ENCODE measurements around the gene TRAK2. TPM values are rescaled to one million over a fixed set of nuclear protein-coding genes. Genes with fewer than 3 reads are reported as not detected.

Gene TRAK2, protein sequence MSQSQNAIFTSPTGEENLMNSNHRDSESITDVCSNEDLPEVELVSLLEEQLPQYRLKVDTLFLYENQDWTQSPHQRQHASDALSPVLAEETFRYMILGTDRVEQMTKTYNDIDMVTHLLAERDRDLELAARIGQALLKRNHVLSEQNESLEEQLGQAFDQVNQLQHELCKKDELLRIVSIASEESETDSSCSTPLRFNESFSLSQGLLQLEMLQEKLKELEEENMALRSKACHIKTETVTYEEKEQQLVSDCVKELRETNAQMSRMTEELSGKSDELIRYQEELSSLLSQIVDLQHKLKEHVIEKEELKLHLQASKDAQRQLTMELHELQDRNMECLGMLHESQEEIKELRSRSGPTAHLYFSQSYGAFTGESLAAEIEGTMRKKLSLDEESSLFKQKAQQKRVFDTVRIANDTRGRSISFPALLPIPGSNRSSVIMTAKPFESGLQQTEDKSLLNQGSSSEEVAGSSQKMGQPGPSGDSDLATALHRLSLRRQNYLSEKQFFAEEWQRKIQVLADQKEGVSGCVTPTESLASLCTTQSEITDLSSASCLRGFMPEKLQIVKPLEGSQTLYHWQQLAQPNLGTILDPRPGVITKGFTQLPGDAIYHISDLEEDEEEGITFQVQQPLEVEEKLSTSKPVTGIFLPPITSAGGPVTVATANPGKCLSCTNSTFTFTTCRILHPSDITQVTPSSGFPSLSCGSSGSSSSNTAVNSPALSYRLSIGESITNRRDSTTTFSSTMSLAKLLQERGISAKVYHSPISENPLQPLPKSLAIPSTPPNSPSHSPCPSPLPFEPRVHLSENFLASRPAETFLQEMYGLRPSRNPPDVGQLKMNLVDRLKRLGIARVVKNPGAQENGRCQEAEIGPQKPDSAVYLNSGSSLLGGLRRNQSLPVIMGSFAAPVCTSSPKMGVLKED
- total RNA-seq, result 28.3 and 47.5 TPM in 2 replicates

DNA sequence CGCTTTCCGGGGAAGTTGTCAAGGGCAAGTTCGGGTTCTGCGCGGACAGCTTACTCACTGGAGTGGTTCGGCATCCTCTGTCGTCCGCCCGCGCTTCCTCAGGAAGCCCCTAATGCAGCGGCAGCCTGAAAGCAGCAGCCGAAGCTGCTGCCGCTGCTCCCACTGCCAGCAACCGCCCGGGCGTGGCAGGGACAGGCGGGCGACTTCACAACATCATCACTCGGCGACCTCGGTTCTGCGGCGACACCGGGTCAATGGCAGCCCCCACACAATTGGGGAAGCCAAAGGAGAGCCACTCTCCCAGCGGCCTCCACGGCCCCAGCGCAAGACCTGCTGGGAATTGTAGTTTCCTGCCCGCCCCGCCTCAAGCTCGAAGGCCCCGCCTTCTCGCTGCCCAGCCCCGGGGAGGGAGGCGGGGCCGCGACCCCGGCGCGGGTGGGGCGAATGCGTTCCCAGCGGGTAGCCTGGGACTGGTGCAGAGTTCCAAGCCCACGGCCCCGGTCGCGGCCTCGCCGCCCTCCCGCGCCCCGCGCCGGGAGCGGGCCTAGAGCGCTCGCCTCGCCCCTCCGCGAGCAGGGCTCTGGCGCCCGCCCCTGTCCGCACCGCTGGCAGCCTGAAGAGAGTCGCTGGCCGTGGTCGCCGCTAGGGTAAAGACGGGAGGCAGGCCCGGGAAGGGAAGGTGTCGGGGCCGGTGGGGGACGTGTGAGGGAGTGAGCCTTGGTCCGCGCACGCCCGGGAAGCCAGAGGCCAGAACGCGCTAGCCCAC is at the start of gene TRAK2, which contains the start of gene STRADB:
TSS of gene TRAK2 (minus strand) at position 167 of the 766 bp plus-strand sequence. CDS start 30,951 bp downstream, outside the sequence.
TSS of gene STRADB (plus strand) at position 449 of the 766 bp plus-strand sequence. CDS start 3,101 bp downstream, outside the sequence.

DNA sequence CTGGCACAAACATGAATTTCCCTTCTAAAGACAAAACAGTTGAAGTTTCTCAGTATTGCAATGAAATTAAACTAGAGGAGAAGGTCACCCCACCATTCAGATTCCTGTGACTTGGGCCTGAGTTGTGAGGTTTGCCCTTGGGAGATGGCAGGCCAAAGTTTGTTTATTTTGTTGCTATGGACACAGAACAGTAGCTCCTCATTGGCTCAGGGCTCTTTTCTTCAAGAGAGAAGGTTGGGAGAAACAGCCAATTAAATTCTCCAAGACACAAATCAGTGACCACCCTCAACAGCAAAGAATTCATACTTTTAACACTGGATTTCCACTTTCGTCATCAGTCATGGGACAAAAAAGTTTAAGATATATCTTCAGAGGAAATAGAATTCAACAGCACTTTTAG is 94.0 kb downstream of the TRAK2 start, which contains the start of gene FLACC1:
TSS of gene FLACC1 (minus strand) at position 125 of the 400 bp plus-strand sequence. CDS start 5,941 bp downstream, outside the sequence.

Other genes starting within 250 kb of the TRAK2 start
- gene CASP8, start 190.9 kb downstream of the TRAK2 start, total RNA-seq, result 9.6 and 11.0 TPM in 2 replicates
- gene FLACC1, start 94.1 kb downstream of the TRAK2 start, total RNA-seq, result 0.49 and 1.3 TPM in 2 replicates
- 15.9 and 21.1 TPM in 2 replicates for gene STRADB, start 282 bp upstream of the TRAK2 start, total RNA-seq
- gene TMEM237, start 192.0 kb upstream of the TRAK2 start, total RNA-seq, result 13.6 and 46.9 TPM in 2 replicates
- gene MPP4, start 247.2 kb upstream of the TRAK2 start, total RNA-seq, result 4.2 and 4.7 TPM in 2 replicates